Mesenchymal stem cell (in vitro differentiated cells and primary cell): ENCODE data around the gene APBB1IP.

ENCODE experiments used
- DNase-seq: peaks from one replicate; pipeline ENCODE4 v3.0.0-alpha.2; 2013
- H2AFZ ChIP-seq: one replicate; pipeline ENCODE4 v1.6.1; 2013; ENCODE audit warnings: low read depth, mild to moderate bottlenecking, control low read depth, inconsistent platforms, low read length, moderate library complexity
- H2AK5ac ChIP-seq: 2 replicates; pipeline ENCODE4 v1.6.1; 2013; ENCODE audit warnings: low read length, moderate library complexity, mild to moderate bottlenecking, inconsistent platforms; ENCODE audit not compliant: severe bottlenecking
- H2BK120ac ChIP-seq: one replicate; pipeline ENCODE4 v1.6.1; 2013; ENCODE audit warnings: low read depth, mild to moderate bottlenecking, inconsistent platforms, low read length, moderate library complexity
- H2BK12ac ChIP-seq, 2 experiments: one replicate each; pipeline ENCODE4 v1.6.1; 2013; ENCODE audit warnings: inconsistent platforms in 2 of 2, low read length in 2 of 2, mild to moderate bottlenecking in 2 of 2, moderate library complexity in 2 of 2, control low read depth in 1 of 2
- H2BK15ac ChIP-seq: one replicate; pipeline ENCODE4 v1.6.1; 2013; ENCODE audit warnings: mild to moderate bottlenecking, low read depth, inconsistent platforms; ENCODE audit not compliant: poor library complexity, severe bottlenecking
- H2BK5ac ChIP-seq: 2 replicates; pipeline ENCODE4 v1.6.1; 2013; ENCODE audit warnings: low read depth, mild to moderate bottlenecking, low read length, control low read depth, inconsistent platforms; ENCODE audit not compliant: poor library complexity, severe bottlenecking
- H3K14ac ChIP-seq, 2 experiments: one replicate each; pipeline ENCODE4 v1.6.1; 2013; ENCODE audit warnings: inconsistent platforms in 2 of 2, low read length in 2 of 2, control low read depth in 1 of 2, mild to moderate bottlenecking in 1 of 2, moderate library complexity in 1 of 2
- H3K18ac ChIP-seq, 2 experiments: one replicate each; pipeline ENCODE4 v1.6.1; 2013; ENCODE audit warnings: inconsistent platforms in 2 of 2, low read length in 2 of 2, control low read depth in 1 of 2, low read depth in 1 of 2, mild to moderate bottlenecking in 1 of 2
- H3K23ac ChIP-seq, 2 experiments: one replicate each; pipeline ENCODE4 v1.6.1; 2013; ENCODE audit warnings: inconsistent platforms in 2 of 2, low read length in 2 of 2, mild to moderate bottlenecking in 2 of 2, moderate library complexity in 2 of 2, control low read depth in 1 of 2
- H3K27ac ChIP-seq: 2 replicates; pipeline ENCODE4 v1.5.1; 2013; ENCODE audit warnings: mild to moderate bottlenecking, moderate library complexity, low read length, control low read depth, inconsistent platforms; ENCODE audit not compliant: poor library complexity, severe bottlenecking
- H3K27me3 ChIP-seq, 2 experiments: 2 replicates each; pipeline versions ENCODE4 v1.6.1 to v1.7.0; 2013; ENCODE audit warnings: low read length in 2 of 2, mild to moderate bottlenecking in 2 of 2, moderate library complexity in 2 of 2, control low read depth in 1 of 2, inconsistent platforms in 1 of 2; ENCODE audit not compliant: control insufficient read depth in 1 of 2, insufficient read depth in 1 of 2
- H3K36me3 ChIP-seq, 2 experiments: 2 replicates each; pipeline versions ENCODE4 v1.6.1 to v1.7.0; 2013; ENCODE audit warnings: low read length in 2 of 2, control low read depth in 1 of 2, inconsistent platforms in 1 of 2, low read depth in 1 of 2, mild to moderate bottlenecking in 1 of 2; ENCODE audit not compliant: insufficient read depth in 2 of 2, control insufficient read depth in 1 of 2
- H3K4ac ChIP-seq, 2 experiments: one replicate each; pipeline ENCODE4 v1.6.1; 2013; ENCODE audit warnings: inconsistent platforms in 2 of 2, low read length in 2 of 2, mild to moderate bottlenecking in 2 of 2, moderate library complexity in 2 of 2, control low read depth in 1 of 2, low read depth in 1 of 2
- H3K4me1 ChIP-seq: 2 replicates; pipeline ENCODE4 v1.6.1; 2013; ENCODE audit warnings: low read depth, low read length, control low read depth; ENCODE audit not compliant: control insufficient read depth, insufficient read depth
- H3K4me2 ChIP-seq: 2 replicates; pipeline ENCODE4 v1.6.1; 2013; ENCODE audit warnings: low read length, mild to moderate bottlenecking, inconsistent platforms; ENCODE audit not compliant: poor library complexity, severe bottlenecking
- H3K4me3 ChIP-seq, 2 experiments: 2 replicates each; pipeline versions ENCODE4 v1.5.1 to v1.7.0; 2013; ENCODE audit warnings: low read length in 2 of 2, mild to moderate bottlenecking in 2 of 2, control low read depth in 1 of 2, low read depth in 1 of 2; ENCODE audit not compliant: insufficient read depth in 1 of 2
- H3K79me1 ChIP-seq: replicated peaks from 2 replicates; pipeline ENCODE4 v1.6.1; 2013; ENCODE audit warnings: mild to moderate bottlenecking, control low read depth, low read length, inconsistent platforms; ENCODE audit not compliant: poor library complexity, severe bottlenecking
- H3K9ac ChIP-seq: 2 replicates; pipeline ENCODE4 v1.7.0; 2013; ENCODE audit warnings: mild to moderate bottlenecking, low read length, moderate library complexity
- H3K9me3 ChIP-seq: 2 replicates; pipeline ENCODE4 v1.7.0; 2013; ENCODE audit warnings: mild to moderate bottlenecking, low read length; ENCODE audit not compliant: control insufficient read depth
- H4K8ac ChIP-seq: one replicate; pipeline ENCODE4 v1.6.1; 2013; ENCODE audit warnings: inconsistent platforms, mild to moderate bottlenecking, low read length, moderate library complexity
- H4K91ac ChIP-seq: one replicate; pipeline ENCODE4 v1.6.1; 2013; ENCODE audit warnings: mild to moderate bottlenecking, low read length, inconsistent platforms
- WGBS: methylation state at CpG from one replicate; pipeline ENCODE4 v1.1.7; 2013; ENCODE audit warnings: mixed read lengths; 5-methylcytosine and 5-hydroxymethylcytosine counted together

APBB1IP gene

GRCh38 chr10:26445411-26446031 lies 7.4 kb downstream of the APBB1IP start:
- Histone ChIP-seq H4K8ac (no peak overlapping the region), H3K36me3 (peaks cover 0 to 65% of the 10 kb centered on the region in 2 experiments), H3K9ac (no peak overlapping the region), H3K23ac (no peak overlapping the region), H2AFZ (no peak overlapping the region), H2AK5ac (no peak overlapping the region), H3K4me1 (no peaks in the 10 kb centered on the region), H3K4ac (no peak overlapping the region), H3K27me3 (no peaks in the 10 kb centered on the region), H4K91ac (no peak overlapping the region), H2BK15ac (no peak overlapping the region), H3K79me1 (no peaks in the 10 kb centered on the region), H3K4me2 (no peak overlapping the region), H3K27ac (no peak overlapping the region), H3K14ac (no peak overlapping the region), H3K9me3 (no peaks in the 10 kb centered on the region), H3K18ac (no peak overlapping the region), H3K4me3 (no peak overlapping the region), H2BK5ac (no peak overlapping the region), H2BK12ac (no peak overlapping the region), H2BK120ac (no peak overlapping the region)
- DNase-seq = no peak
- WGBS = 68% methylated on average over 5 of the region's 8 CpGs

- Histone ChIP-seq H2AK5ac (no peak overlapping the region), H3K9ac (no peak overlapping the region), H3K18ac (no peak overlapping the region), H3K36me3 (peaks cover 0 to 60% of the 10 kb centered on the region in 2 experiments), H2AFZ (no peak overlapping the region), H3K14ac (no peak overlapping the region), H2BK12ac (no peak overlapping the region), H2BK120ac (no peak overlapping the region), H4K91ac (no peak overlapping the region), H3K27ac (no peak overlapping the region), H4K8ac (no peak overlapping the region), H3K79me1 (no peaks in the 10 kb centered on the region), H3K4me1 (no peaks in the 10 kb centered on the region), H3K4me2 (no peak overlapping the region), H3K27me3 (no peaks in the 10 kb centered on the region), H3K4ac (no peak overlapping the region), H2BK5ac (no peak overlapping the region), H3K23ac (no peak overlapping the region), H3K4me3 (no peak overlapping the region), H2BK15ac (no peak overlapping the region), H3K9me3 (no peaks in the 10 kb centered on the region)
- no peak for DNase-seq
- 95% methylated on average over 4 of the region's 5 CpGs for WGBS
These were observed 8.1 kb downstream of the APBB1IP start for GRCh38 chr10:26446258-26446657.

- no peak overlapping the region for H3K4ac ChIP-seq
- H3K27me3 ChIP-seq = no peaks in the 10 kb centered on the region
- H3K4me3 ChIP-seq = no peak overlapping the region
- no peak overlapping the region for H3K4me2 ChIP-seq
- no peak overlapping the region for H2AFZ ChIP-seq
- peaks cover 0 to 54% of the 10 kb centered on the region in 2 experiments for H3K36me3 ChIP-seq
- no peak overlapping the region for H2BK120ac ChIP-seq
- no peaks in the 10 kb centered on the region for H3K4me1 ChIP-seq
- H3K23ac ChIP-seq = no peak overlapping the region
- no peak overlapping the region for H4K91ac ChIP-seq
- no peaks in the 10 kb centered on the region for H3K79me1 ChIP-seq
- H2BK12ac ChIP-seq = no peak overlapping the region
- H2BK5ac ChIP-seq = no peak overlapping the region
- H3K27ac ChIP-seq = no peak overlapping the region
- no peak overlapping the region for H4K8ac ChIP-seq
- no peak overlapping the region for H3K18ac ChIP-seq
- no peak for DNase-seq
- H2AK5ac ChIP-seq = no peak overlapping the region
- no peaks in the 10 kb centered on the region for H3K9me3 ChIP-seq
- no peak overlapping the region for H2BK15ac ChIP-seq
- no peak overlapping the region for H3K9ac ChIP-seq
- no peak overlapping the region for H3K14ac ChIP-seq
These were observed 10.2 kb downstream of the APBB1IP start for GRCh38 chr10:26448292-26448691.

GRCh38 chr10:26448706-26449435 lies 10.7 kb downstream of the APBB1IP start:
- no peaks in the 10 kb centered on the region for H3K9me3 ChIP-seq
- no peak overlapping the region for H4K8ac ChIP-seq
- 91% methylated on average over 8 of the region's 8 CpGs for WGBS
- no peak overlapping the region for H3K4ac ChIP-seq
- H3K18ac ChIP-seq = no peak overlapping the region
- no peak overlapping the region for H3K23ac ChIP-seq
- H2BK5ac ChIP-seq = no peak overlapping the region
- no peak overlapping the region for H3K27ac ChIP-seq
- H2BK120ac ChIP-seq = no peak overlapping the region
- H3K4me3 ChIP-seq = no peak overlapping the region
- peaks cover 0 to 55% of the 10 kb centered on the region in 2 experiments for H3K36me3 ChIP-seq
- no peaks in the 10 kb centered on the region for H3K27me3 ChIP-seq
- no peaks in the 10 kb centered on the region for H3K79me1 ChIP-seq
- H2AK5ac ChIP-seq = no peak overlapping the region
- H2AFZ ChIP-seq = no peak overlapping the region
- H3K9ac ChIP-seq = no peak overlapping the region
- no peak overlapping the region for H3K4me2 ChIP-seq
- H2BK15ac ChIP-seq = no peak overlapping the region
- no peak overlapping the region for H2BK12ac ChIP-seq
- no peak for DNase-seq
- no peak overlapping the region for H4K91ac ChIP-seq
- no peak overlapping the region for H3K14ac ChIP-seq
- no peaks in the 10 kb centered on the region for H3K4me1 ChIP-seq
